Erythroblast (primary cell): ENCODE results near the gene SDF4.

Experiments used
- GATA1 ChIP-seq: IDR thresholded peaks from 2 replicates; pipeline ENCODE4 v1.6.1; 2011; ENCODE audit warnings: low read depth, mild to moderate bottlenecking, control low read depth, low read length, moderate library complexity
- POLR2A ChIP-seq: IDR thresholded peaks from 2 replicates; pipeline ENCODE4 v1.6.1; 2011; ENCODE audit warnings: mild to moderate bottlenecking, low read length

DNA sequence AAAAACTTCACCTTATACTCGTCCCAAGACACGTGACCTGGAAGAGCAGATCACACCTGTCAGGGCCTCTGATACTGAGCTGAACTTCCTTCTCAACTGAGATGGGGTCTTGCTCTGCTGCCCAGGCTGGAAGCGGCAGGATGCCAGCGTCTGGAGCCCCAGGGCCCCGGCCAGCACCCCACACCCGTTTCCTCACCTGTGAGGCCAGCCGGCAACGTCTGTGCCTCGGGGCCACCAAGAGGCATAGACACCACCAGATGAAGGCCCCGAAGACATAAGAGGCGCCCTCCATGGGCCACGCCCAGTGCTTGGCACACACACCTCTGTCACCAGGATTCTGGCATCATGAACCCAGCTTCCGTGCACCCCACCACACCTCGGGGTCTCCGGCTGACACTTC lies 8.5 kb downstream of the SDF4 start:
- TF ChIP-seq POLR2A (no peak), GATA1 (no peak)
